Pons (tissue), 1 donor: Measurements from ENCODE around the gene MYBPC1.
"Not testable (repeated sequence)": the region's sequence is repeated elsewhere in the genome, so short reads cannot be mapped to it uniquely, and the experiment has no call there.

Experiments
- DNase-seq: peaks from one replicate; pipeline ENCODE4 v3.0.0-alpha.2; 2016; ENCODE audit warnings: low spot score

MYBPC1 gene

GRCh38 chr12:101696251-101697196, 101.8 kb downstream of the MYBPC1 start:
- DNase-seq, result no peak

DNA sequence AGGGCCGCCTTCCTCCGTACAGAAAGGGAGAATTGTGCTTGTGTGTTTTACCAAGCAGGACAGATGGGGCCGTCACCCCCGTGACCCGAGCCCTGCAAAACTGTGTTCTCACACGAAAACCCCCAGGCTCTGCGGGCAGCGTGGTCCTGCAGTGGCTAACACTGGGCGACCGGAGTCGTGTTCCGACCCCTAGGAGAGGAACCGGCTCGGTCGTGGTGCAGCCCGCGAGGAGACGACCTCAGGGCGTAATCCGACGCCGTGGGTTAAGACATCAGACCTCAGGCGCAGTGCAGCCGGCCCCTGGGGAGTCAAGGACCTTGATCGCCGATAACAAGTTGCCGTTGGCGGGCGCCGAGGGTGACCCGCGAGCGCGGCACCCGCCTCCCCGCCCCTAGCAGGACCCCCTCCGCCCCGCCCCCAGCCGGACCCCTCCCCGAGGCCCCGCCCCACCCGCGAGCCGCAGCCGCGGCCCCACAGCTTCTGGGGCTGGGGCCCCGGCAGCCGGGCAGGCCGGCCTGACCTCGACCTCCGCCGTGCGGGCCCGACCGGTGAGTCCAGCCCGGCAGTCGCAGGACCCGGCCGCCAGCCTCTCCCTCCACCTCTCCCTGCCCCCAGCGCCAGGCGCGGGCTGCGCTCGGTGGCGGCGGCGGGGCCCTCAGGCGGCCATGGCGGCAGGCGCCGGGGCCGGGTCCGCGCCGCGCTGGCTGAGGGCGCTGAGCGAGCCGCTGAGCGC, 102.6 kb downstream of the MYBPC1 start, which contains the start of gene CHPT1:
Gene CHPT1 (plus strand): TSS at position 444 of the 733 bp plus-strand sequence. CDS start 222 bp downstream, at position 666.
- DNase-seq, result no peak

GRCh38 chr12:101697930-101698799, 103.4 kb downstream of the MYBPC1 start:
- DNase-seq, result peak; percentile 68

DNA sequence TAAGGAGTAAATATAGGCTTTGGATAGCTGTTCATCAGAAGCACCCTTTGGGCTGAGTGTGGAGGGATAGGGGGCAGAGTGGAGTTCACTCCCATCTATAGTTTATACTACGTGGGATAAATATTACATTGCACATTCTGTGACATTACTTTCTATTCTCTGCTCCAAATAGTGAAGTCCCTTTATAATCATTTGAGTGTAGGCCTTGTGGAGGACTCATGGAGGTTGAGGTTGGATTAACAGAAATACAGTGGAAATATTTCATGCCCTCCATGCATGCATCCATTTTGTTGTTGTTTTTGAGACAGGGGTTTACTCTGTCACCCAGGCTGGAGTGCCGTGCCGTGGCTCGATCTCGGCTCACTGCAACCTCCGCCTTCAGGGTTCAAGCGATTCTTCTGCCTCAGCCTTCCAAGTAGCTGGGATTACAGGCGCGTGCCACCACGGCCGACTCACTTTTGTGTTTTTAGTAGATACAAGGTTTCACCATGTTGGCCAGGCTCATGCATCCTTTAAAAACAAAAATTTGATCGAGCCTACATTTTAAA, 104.1 kb downstream of the MYBPC1 start:
- DNase-seq, result no peak

GRCh38 chr12:101700299-101700820, 105.6 kb downstream of the MYBPC1 start:
- DNase-seq, result no peak

DNA sequence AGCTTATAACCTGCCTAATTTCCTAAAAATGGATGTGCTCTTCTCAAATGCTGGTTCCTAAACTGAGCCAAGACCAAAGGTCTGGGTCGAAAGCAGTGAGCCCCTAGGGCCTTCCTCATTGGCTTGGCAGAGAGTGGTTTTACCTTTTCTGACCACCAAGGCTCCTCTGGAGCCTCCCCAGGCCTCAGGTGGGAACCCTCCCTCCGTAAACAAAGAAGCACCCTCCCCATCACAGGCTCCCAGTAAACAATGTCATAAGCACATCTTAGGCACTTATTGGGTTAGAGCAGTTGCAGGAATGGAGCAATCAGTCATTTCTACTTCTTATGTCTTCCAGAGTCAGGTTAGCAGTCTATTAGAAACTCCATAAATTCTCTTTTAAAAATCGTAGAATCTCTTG, 108.7 kb downstream of the MYBPC1 start:
- DNase-seq, result no peak

- DNase-seq, result no peak
Measured at GRCh38 chr12:101706403-101706802, 111.6 kb downstream of the MYBPC1 start.

DNA sequence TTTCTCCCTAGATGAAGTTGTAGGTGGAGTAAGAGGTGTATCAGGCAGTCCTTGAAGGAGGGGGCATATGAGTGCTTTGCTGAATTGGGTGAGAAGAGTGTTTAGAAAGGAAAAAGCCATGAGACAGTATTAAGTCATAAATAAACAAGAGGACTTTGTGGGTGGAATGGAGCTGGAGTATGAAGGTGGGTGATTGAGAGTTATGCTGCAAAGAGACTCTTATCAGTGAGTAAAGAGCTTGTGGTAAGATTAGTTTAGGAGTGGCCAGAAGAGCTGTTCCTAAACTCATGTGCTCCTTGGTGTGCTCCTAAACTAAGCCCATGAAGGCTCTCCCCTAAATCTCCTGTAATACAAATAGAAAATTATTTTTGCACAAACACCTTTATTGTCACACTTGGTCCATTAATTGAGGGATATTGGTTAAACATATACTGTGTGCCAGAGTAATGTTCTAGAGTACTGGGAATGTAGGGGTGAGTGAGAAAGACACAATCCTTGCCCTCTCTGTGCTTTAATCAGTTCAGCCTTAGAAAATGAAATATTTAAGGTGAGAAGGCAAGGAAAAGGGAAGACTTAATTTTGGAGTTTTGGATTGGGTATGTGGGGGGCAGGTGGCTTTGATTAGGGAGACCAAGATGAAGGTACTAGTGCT, 112.5 kb downstream of the MYBPC1 start:
- DNase-seq, result no peak

DNA sequence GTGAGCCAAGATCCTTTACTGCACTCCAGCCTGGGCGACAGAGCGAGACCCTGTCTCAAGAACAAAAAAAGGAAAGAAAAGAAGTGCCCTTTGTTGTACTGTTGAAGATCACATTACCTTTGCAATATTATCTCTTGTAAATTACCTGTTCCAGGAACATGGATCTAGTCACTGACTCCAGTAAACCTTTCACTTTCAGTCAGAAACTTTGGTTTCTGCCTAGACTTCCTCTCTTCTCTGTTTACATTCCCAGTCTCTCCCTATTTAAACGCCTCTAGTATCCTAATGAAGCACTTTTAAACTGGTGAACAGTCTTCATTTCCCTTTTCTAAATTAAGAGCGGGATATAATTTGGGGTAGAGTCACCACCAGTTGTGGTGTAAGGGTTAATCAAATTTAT, 115.5 kb downstream of the MYBPC1 start:
- DNase-seq, result no peak

DNA sequence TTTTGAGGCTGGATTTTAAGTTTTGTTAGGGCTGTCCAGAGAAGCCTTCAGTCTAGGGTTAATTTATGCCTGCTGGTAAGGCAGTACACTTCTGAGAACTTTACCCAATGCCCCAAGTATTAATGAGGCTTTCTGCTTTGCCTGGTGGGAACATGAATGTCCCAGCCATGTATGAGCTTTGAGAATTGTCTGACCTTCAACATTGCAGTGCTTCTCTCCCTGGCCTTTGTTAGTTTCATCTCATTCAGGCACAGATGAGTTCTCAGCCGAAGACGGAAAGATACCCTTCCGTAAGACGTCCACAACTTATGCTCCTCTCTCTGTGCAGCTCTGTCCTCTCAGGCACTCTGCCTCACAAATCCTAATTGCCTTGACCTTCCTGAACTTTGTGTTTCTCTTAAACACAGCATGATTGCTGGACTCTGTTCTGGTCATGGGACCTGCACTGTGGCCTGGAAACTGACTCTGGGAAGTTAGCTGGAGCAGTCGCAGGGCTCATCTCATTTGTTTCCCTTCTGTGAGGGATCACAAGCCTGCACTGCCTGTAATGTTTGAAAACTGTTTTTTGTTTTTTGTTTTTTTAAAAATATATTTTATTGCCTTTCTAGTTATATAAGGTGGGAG, 118.4 kb downstream of the MYBPC1 start:
- peak; percentile 67 for DNase-seq

GRCh38 chr12:101713930-101714329, 119.2 kb downstream of the MYBPC1 start:
- no peak for DNase-seq

DNA sequence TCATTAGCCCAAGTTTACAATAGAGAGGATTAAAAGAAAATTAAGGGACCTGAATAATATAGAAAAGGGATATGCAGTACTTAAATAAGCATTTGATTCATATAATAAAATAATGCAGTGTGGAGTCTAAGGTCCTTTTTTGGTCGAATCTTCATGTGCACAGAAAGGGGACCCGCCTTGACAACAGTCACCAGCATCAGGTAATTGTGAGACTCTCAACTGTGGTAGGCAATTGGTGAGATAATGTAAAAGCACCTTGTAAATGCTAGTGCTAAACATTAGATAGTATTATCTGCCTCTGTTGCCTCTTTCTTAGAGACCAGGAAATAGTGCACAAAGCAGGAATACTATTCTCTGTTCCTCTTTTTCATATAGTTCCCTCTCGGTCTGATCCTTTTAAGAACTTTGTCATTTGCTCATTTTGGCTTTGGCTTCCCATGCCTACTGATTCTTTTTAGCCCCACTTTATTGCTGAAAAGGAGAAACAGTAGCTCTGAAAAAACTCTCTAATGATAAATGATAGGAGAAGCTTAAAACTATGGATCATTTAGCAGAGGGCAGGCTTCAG, 120.2 kb downstream of the MYBPC1 start:
- peak; percentile 54 for DNase-seq

GRCh38 chr12:101719566-101719965, 124.8 kb downstream of the MYBPC1 start:
- no peak for DNase-seq

- DNase-seq, result no peak
Measured at GRCh38 chr12:101720118-101720517, 125.3 kb downstream of the MYBPC1 start.

DNA sequence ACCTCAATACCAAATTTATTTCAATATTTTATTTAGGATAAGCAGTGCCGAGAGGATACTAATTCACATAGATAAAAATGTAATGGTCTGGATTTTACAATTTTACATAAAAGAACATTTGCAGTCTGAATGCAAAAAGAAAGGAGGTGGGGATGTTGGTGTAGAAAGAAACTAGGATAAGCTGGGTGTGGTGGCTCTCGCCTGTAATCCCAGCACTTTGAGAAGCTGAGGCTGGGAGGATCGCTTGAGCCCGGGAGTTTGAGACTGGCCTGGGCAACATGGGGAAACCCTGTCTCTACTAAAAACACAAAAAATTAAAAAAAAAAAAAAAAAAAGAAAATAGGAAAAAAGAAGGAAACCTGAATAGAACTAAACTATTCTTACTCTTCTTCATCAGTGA, 127.6 kb downstream of the MYBPC1 start:
- no peak for DNase-seq

DNA sequence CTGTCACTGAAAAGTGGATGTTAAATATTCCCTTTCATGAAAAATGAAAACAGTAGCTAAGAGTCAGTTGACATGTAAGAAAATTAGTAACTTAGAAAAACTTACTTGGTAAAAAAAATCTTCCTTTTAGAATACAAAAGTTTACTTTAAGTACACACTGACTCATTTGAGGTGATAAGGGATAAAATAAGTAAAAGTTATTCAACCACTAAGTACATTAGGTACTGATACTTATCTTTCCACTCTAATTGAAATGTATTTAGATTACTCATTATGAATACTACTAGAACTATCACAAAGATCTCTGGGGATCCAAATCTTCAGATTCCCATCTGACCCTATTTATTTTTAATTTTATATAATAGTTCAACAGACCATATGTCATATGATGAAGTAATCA, 132.3 kb downstream of the MYBPC1 start:
- no peak for DNase-seq

GRCh38 chr12:101729842-101730241, 135.1 kb downstream of the MYBPC1 start:
- no peak for DNase-seq

GRCh38 chr12:101732318-101732717, 137.5 kb downstream of the MYBPC1 start:
- DNase-seq, result no peak

- DNase-seq, result no peak
Measured at GRCh38 chr12:101733166-101733565, 138.4 kb downstream of the MYBPC1 start.

DNA sequence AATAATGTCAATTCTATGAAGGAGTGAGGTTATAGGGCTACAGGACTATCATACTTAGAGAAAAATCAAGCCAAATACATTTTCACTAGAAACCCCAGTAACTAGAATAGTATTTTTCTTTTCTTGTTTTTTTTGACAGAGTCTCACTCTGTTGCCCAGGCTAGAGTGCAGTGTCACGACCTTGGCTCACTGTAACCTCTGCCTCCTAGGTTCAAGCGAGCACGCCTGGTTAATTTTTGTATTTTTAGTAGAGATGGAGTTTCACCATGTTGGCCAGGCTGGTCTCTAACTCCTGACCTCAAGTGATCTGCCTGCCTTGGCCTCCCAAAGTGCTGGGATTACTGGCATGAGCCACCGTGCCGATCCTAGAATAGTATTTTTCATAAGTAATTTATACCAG, 139.7 kb downstream of the MYBPC1 start:
- not testable (repeated sequence) for DNase-seq
